B cell (primary cell): ENCODE data around the gene MDGA2. TPM values are rescaled to one million over a fixed set of nuclear protein-coding genes. Genes with fewer than 3 reads are reported as not detected.

Experiments
- ATAC-seq: fragments of 200-7000 bp; cut with Tn5 transposase; one replicate; pipeline ENCODE4 v1.10.0; 2021; ENCODE audit warnings: low read depth, mild to moderate bottlenecking, moderate number of reproducible peaks, moderate library complexity
- CTCF ChIA-PET: fragments of 350-600 bp; sonication (Branson Sonifier 250); formaldehyde crosslinking; loops from one replicate; lab custom pipeline; 2021; ENCODE audit warnings: antibody characterized with exemption, inconsistent platforms; lab: Charles Lee
- POLR2A ChIA-PET: fragments of 350-600 bp; sonication (Branson Sonifier 250); formaldehyde crosslinking; loops from one replicate; lab custom pipeline; 2021; ENCODE audit warnings: antibody characterized with exemption; lab: Charles Lee
- DNase-seq: peaks from one replicate; pipeline ENCODE4 v3.0.0; 2013
- H2AFZ ChIP-seq: 2 replicates; pipeline ENCODE4 v1.6.1; 2012; ENCODE audit warnings: mild to moderate bottlenecking, low read depth, low read length; ENCODE audit not compliant: insufficient read depth, poor library complexity, severe bottlenecking
- H3K27ac ChIP-seq, 2 donors: 1 replicate in 1 of 2; 2 replicates in 1 of 2; pipeline ENCODE4 v1.5.1; 2012 to 2013; ENCODE audit warnings: low read length in 2 of 2, mild to moderate bottlenecking in 2 of 2, moderate library complexity in 1 of 2
- H3K27me3 ChIP-seq, 4 experiments: fragments of 200-600 bp in 1 of 4; sonication (generic) in 1 of 4; replicated peaks in 1 of 4; 1 replicate in 2 of 4; 2 replicates in 2 of 4; pipeline versions ENCODE4 v1.6.1 to v1.7.0; 2013 to 2016; ENCODE audit warnings: low read length in 3 of 4, mild to moderate bottlenecking in 2 of 4, mixed read lengths in 1 of 4, moderate library complexity in 1 of 4; ENCODE audit not compliant: insufficient read depth in 4 of 4, control insufficient read depth in 3 of 4; ENCODE audit errors: control extremely low read depth in 1 of 4
- H3K36me3 ChIP-seq, 2 experiments: replicated peaks in 1 of 2; 1 replicate in 1 of 2; 2 replicates in 1 of 2; pipeline versions ENCODE4 v1.6.1 to v1.7.1; 2013; ENCODE audit warnings: low read length in 1 of 2; ENCODE audit not compliant: insufficient read depth in 2 of 2, control insufficient read depth in 1 of 2; ENCODE audit errors: control extremely low read depth in 1 of 2, extremely low read depth in 1 of 2
- H3K4me1 ChIP-seq, 2 donors: fragments of 200-600 bp in 1 of 2; sonication (generic) in 1 of 2; 1 replicate in 1 of 2; 2 replicates in 1 of 2; pipeline versions ENCODE4 v1.5.1 to v1.6.1; 2013 to 2017; ENCODE audit warnings: low read length in 2 of 2; ENCODE audit not compliant: control insufficient read depth in 2 of 2, insufficient read depth in 2 of 2
- H3K4me2 ChIP-seq: replicated peaks from 2 replicates; pipeline ENCODE3; 2012; ENCODE audit warnings: mild to moderate bottlenecking, low read depth, low read length; ENCODE audit not compliant: poor library complexity, severe bottlenecking
- H3K4me3 ChIP-seq, 5 experiments: fragments of 200-600 bp in 1 of 5; sonication (generic) in 1 of 5; 1 replicate in 3 of 5; 2 replicates in 2 of 5; pipeline versions ENCODE4 v1.5.1 to v1.7.0; 2011 to 2016; ENCODE audit warnings: low read length in 4 of 5, mild to moderate bottlenecking in 4 of 5, low read depth in 2 of 5, control low read depth in 1 of 5, moderate library complexity in 1 of 5; ENCODE audit not compliant: insufficient read depth in 1 of 5; ENCODE audit errors: control extremely low read depth in 1 of 5, extremely low read depth in 1 of 5
- H3K79me2 ChIP-seq: fragments of 200-600 bp; sonication (generic); one replicate; pipeline ENCODE4 v1.6.0; 2016; ENCODE audit warnings: low read length; ENCODE audit not compliant: control insufficient read depth, insufficient read depth
- H3K9ac ChIP-seq: fragments of 200-600 bp; sonication (generic); 2 replicates; pipeline ENCODE4 v1.6.1; 2017; ENCODE audit warnings: mild to moderate bottlenecking, low read length, moderate library complexity
- H3K9me3 ChIP-seq, 3 donors: one replicate each; pipeline versions ENCODE4 v1.6.1 to v1.7.1; 2013; ENCODE audit warnings: low read length in 2 of 3; ENCODE audit not compliant: control insufficient read depth in 2 of 3, insufficient read depth in 1 of 3; ENCODE audit errors: control extremely low read depth in 1 of 3
- H4K20me1 ChIP-seq: 2 replicates; pipeline ENCODE4 v1.6.0; 2012; ENCODE audit warnings: mild to moderate bottlenecking, low read length; ENCODE audit not compliant: insufficient read depth, control insufficient read depth, poor library complexity, severe bottlenecking
- H3K27ac Mint-ChIP-seq: one replicate; pipeline ENCODE4 v1.8.0; 2021; ENCODE audit warnings: mixed read lengths
- H3K27me3 Mint-ChIP-seq: one replicate; pipeline ENCODE4 v1.8.0; 2021; ENCODE audit warnings: mixed read lengths
- H3K4me1 Mint-ChIP-seq: one replicate; pipeline ENCODE4 v1.8.0; 2021; ENCODE audit warnings: mixed read lengths
- H3K4me3 Mint-ChIP-seq: one replicate; pipeline ENCODE4 v1.8.0; 2021; ENCODE audit warnings: mixed read lengths
- H3K9me3 Mint-ChIP-seq: one replicate; pipeline ENCODE4 v1.8.0; 2022; ENCODE audit warnings: mixed read lengths; ENCODE audit not compliant: insufficient read depth
- CTCF ChIP-seq: fragments of 200-600 bp; IDR thresholded peaks from one replicate; pipeline ENCODE4 v1.8.0; 2022; ENCODE audit warnings: antibody characterized with exemption, mild to moderate bottlenecking
- EZH2 ChIP-seq: IDR thresholded peaks from 2 replicates; pipeline ENCODE4 v1.6.1; 2012; ENCODE audit warnings: borderline replicate concordance, low read depth, mild to moderate bottlenecking, moderate library complexity, low read length; ENCODE audit not compliant: insufficient read depth, poor library complexity, severe bottlenecking
- WGBS: methylation state at CpG from one replicate; pipeline ENCODE4 v1.1.5; 2013; ENCODE audit warnings: missing lambda C conversion rate; ENCODE audit not compliant: insufficient coverage; 5-methylcytosine and 5-hydroxymethylcytosine counted together
- intact Hi-C: fragments of 100-400 bp; cut with micrococcal nuclease; formaldehyde crosslinking; loops from one replicate; pipeline ENCODE4 v1.10.0; 2022
- polyA plus RNA-seq: library from polyadenylated mRNA; depleted of rRNA; stranded (reverse); fragments of >200 nt; gene quantifications from 2 replicates; pipeline ENCODE4 v1.2.3, GENCODE V29; 2012
- total RNA-seq, 2 donors: library from RNA; stranded (reverse); fragments of 120-200 nt in 1 of 2; gene quantifications; 1 replicate in 1 of 2; 2 replicates in 1 of 2; pipeline versions ENCODE4 v1.2.3 to v1.2.4, GENCODE V29; 2013 to 2022

The MDGA2 gene
- total and polyA plus RNA-seq, 2 donors (not counting 1 experiment from before 2014, with no cell fraction given), result not detected

GRCh38 chr14:46988312-46988711 is 687.1 kb downstream of the MDGA2 start:
- WGBS, result 98% methylated on average over 3 of the region's 4 CpGs
- no peak overlapping the region for H2AFZ ChIP-seq
- no peak overlapping the region for H3K4me3 Mint-ChIP-seq
- no peaks in the 10 kb centered on the region for H3K79me2 ChIP-seq
- ATAC-seq, result no peak
- no peak overlapping the region for H3K27ac ChIP-seq
- H3K4me3 ChIP-seq, result no peak overlapping the region
- ChIA-PET CTCF (no interaction called here), POLR2A (no interaction called here)
- H3K4me1 Mint-ChIP-seq, result no peaks in the 10 kb centered on the region
- no peaks in the 10 kb centered on the region for H3K9me3 ChIP-seq
- no peak overlapping the region for H3K4me2 ChIP-seq
- H3K4me1 ChIP-seq, result no peaks in the 10 kb centered on the region
- H3K9me3 Mint-ChIP-seq, result peaks cover 2% of the 10 kb centered on the region
- H3K27me3 ChIP-seq, result no peaks in the 10 kb centered on the region
- no peaks in the 10 kb centered on the region for H3K36me3 ChIP-seq
- TF ChIP-seq EZH2 (no peak), CTCF (no peak)
- intact Hi-C loops, result no loop called here
- H3K9ac ChIP-seq, result no peak overlapping the region
- DNase-seq, result no peak
- no peaks in the 10 kb centered on the region for H3K27me3 Mint-ChIP-seq
- no peak overlapping the region for H3K27ac Mint-ChIP-seq
- no peaks in the 10 kb centered on the region for H4K20me1 ChIP-seq

- no peaks in the 10 kb centered on the region for H3K27me3 ChIP-seq
- H3K9me3 ChIP-seq, result no peaks in the 10 kb centered on the region
- no peak overlapping the region for H3K27ac ChIP-seq
- WGBS, result 89% methylated on average over 1 of the region's 6 CpGs
- no peaks in the 10 kb centered on the region for H3K4me1 ChIP-seq
- H3K36me3 ChIP-seq, result no peaks in the 10 kb centered on the region
- H3K27ac Mint-ChIP-seq, result no peak overlapping the region
- no peak overlapping the region for H3K9ac ChIP-seq
- H3K4me3 ChIP-seq, result no peak overlapping the region
- no peaks in the 10 kb centered on the region for H3K4me1 Mint-ChIP-seq
- no peak overlapping the region for H3K4me2 ChIP-seq
- no peak for TF ChIP-seq EZH2
- TF ChIP-seq CTCF, result no peak
- CTCF ChIA-PET, result no interaction called here
- H3K79me2 ChIP-seq, result no peaks in the 10 kb centered on the region
- no peaks in the 10 kb centered on the region for H3K27me3 Mint-ChIP-seq
- no peaks in the 10 kb centered on the region for H4K20me1 ChIP-seq
- no peak overlapping the region for H2AFZ ChIP-seq
- DNase-seq, result no peak
- H3K4me3 Mint-ChIP-seq, result no peak overlapping the region
- intact Hi-C loops, result no loop called here
- peaks cover 2% of the 10 kb centered on the region for H3K9me3 Mint-ChIP-seq
- no peak for ATAC-seq
- POLR2A ChIA-PET, result no interaction called here
These were observed 689.6 kb downstream of the MDGA2 start for GRCh38 chr14:46985529-46986380.
